Kidney epithelial cell (primary cell): ENCODE data around the gene FAM237B. TPM values are rescaled to one million over a fixed set of nuclear protein-coding genes. Genes with fewer than 3 reads are reported as not detected.

Source experiments
- DNase-seq: peaks from one replicate; pipeline ENCODE4 v3.0.0-alpha.2; 2010; ENCODE audit warnings: low read depth
- H3K27me3 ChIP-seq: 2 replicates; pipeline ENCODE4 v1.6.0; 2011; ENCODE audit warnings: low read length; ENCODE audit not compliant: control insufficient read depth, insufficient read depth
- H3K36me3 ChIP-seq: 2 replicates; pipeline ENCODE4 v1.5.1; 2011; ENCODE audit warnings: low read length; ENCODE audit not compliant: control insufficient read depth, insufficient read depth
- H3K4me3 ChIP-seq: 2 replicates; pipeline ENCODE4 v1.5.1; 2011; ENCODE audit warnings: low read depth, mild to moderate bottlenecking, control low read depth, low read length
- total RNA-seq: library from RNA; depleted of rRNA; stranded (reverse); fragments of >200 nt; gene quantifications from 2 replicates; pipeline ENCODE4 v1.2.3, GENCODE V29; 2015
- TF ChIP-seq, protein P1 (sequence below): IDR thresholded peaks from 2 replicates; pipeline ENCODE4 v1.5.1; 2011; ENCODE audit warnings: mild to moderate bottlenecking, moderate library complexity, low read length, control low read depth, inconsistent platforms; ENCODE audit not compliant: insufficient read depth, poor library complexity, severe bottlenecking

Gene FAM237B
- total RNA-seq, 1 donor from 2014 or later: not detected

DNA sequence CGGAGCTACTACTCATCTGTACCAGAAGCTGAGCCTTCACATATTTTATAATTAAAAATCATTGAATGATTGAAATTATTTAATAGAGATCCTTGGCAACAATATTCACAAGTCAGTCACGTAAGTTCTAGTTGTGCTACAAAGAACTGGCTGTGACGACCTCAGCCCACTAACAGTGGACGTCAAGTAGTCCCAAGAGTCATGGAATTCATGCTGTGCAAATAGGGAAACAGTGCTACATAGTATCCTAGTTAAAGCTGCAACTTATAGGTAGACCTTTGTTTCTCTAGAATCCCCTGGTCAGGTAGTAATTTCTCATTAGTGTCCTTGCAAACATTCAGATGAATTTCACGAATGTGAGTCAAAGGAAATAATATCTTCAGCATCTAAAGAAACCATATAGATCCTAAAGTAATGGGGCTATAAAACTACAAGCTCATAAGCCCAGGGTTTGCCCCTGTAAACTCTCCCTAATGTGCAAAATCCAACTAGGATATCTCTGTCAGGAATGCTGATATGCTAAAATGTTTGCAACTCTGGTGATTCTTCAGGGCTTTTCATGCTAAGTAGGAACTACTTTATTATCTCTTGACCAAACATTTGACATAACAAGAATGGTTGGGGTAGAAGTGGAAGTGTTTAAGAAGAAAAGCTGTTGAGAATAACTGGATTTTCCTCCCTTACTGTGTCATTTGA lies 44.9 kb downstream of the FAM237B start:
- TF ChIP-seq, protein P1, sequence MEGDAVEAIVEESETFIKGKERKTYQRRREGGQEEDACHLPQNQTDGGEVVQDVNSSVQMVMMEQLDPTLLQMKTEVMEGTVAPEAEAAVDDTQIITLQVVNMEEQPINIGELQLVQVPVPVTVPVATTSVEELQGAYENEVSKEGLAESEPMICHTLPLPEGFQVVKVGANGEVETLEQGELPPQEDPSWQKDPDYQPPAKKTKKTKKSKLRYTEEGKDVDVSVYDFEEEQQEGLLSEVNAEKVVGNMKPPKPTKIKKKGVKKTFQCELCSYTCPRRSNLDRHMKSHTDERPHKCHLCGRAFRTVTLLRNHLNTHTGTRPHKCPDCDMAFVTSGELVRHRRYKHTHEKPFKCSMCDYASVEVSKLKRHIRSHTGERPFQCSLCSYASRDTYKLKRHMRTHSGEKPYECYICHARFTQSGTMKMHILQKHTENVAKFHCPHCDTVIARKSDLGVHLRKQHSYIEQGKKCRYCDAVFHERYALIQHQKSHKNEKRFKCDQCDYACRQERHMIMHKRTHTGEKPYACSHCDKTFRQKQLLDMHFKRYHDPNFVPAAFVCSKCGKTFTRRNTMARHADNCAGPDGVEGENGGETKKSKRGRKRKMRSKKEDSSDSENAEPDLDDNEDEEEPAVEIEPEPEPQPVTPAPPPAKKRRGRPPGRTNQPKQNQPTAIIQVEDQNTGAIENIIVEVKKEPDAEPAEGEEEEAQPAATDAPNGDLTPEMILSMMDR: no peak
- Histone ChIP-seq H3K4me3 (no peak overlapping the region), H3K27me3 (no peaks in the 10 kb centered on the region), H3K36me3 (no peaks in the 10 kb centered on the region)
- no peak for DNase-seq

DNA sequence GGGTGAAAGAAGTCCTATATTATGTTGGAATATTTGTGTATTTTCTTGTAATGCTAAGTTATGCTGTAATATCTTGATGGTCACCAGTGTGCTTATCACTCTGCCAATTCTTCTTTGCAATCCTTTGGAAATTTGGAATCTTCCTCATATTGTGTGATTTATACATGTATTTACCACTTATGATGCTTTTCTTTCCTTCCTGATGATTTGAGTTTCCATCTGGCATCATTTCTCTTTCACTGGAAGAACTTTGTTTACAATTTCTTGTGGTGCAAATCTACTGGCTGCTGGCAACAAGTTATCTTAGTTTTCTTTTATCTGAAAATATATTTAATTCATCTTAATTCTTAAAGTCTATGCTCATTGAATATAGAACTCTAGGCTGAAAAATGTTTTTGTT lies 46.9 kb downstream of the FAM237B start:
- DNase-seq: no peak
- Histone ChIP-seq H3K27me3 (no peaks in the 10 kb centered on the region), H3K4me3 (no peak overlapping the region), H3K36me3 (no peaks in the 10 kb centered on the region)
- TF ChIP-seq, protein P1: no peak

DNA sequence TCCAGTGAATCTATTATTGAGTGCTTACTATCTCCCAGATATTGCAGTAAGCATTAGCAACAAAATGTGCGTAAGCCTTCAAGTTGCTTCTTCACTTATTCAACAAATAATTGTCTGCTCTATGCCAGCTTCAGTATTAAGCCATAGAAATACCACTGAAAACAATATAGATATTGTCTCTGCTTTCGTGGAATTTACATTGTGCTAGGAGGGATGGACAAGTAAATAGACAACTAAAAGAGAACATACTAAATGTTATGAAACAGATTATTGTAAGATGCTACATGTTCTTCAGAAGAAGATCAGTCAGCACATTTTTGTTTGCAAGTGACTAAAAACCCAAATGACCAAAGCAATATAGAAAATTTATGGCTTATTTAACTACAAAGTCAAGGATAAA lies 48.9 kb downstream of the FAM237B start:
- Histone ChIP-seq H3K36me3 (no peaks in the 10 kb centered on the region), H3K27me3 (no peaks in the 10 kb centered on the region), H3K4me3 (no peak overlapping the region)
- TF ChIP-seq, protein P1: no peak
- DNase-seq: no peak

DNA sequence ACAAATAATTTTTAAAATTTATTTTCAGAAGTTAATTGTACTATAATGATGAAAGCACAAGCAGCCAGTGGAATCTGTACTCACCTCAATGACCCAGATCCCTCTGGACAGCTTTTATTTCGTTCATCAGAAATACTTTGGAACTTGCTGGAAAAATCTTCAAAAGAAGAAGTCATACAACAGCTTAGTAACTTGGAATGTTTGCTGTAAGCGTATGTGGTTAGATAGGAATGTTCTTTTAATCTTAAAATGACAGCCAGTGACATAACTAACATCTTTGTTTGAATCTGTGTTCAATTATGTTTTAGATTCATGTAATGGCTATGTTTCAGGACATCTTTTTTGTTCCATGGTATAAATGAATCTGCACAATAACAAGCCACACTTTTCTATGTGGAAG lies 49.4 kb downstream of the FAM237B start:
- no peak overlapping the region for H3K4me3 ChIP-seq
- H3K27me3 ChIP-seq: no peaks in the 10 kb centered on the region
- no peak for DNase-seq
- no peaks in the 10 kb centered on the region for H3K36me3 ChIP-seq
- TF ChIP-seq, protein P1: no peak

DNA sequence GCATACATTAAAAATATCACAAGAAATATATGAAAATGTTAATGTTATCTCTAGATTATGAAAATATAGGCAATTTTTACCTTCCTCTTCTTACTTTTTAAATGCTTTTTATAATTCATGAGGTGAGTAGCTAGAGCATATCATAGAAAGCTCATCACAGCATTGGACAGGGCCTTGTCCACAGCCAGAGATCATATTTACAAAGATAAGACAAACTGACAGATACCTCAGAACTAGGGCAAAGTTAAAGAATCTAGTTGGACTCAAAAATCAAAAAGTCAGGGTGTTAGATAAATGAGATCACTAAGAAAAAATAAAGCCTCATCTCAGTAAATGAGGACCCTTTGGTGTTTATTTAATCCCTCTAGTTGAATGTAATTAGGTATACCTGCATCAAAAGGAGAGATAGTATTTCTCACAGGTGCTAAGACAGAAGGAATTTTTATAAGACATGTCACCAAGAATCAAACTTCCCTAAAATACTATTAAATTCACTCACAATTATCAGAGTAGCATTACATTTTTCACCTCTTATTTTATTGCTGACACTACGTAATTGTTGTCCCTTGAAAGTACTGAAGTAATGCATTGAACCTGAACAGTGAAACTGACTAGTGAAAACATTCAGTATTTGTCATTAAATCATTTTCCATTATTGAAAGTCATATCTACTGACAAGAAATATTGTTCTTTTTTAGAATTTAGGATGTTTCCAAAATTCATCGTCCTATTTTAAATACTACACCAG lies 50.5 kb downstream of the FAM237B start:
- Histone ChIP-seq H3K4me3 (no peak overlapping the region), H3K36me3 (no peaks in the 10 kb centered on the region)
- TF ChIP-seq, protein P1: no peak

More for the DNA sequence above, 50.5 kb downstream of the FAM237B start:
- no peak for DNase-seq
- no peaks in the 10 kb centered on the region for H3K27me3 ChIP-seq
